ENCODE measurements around the gene LMAN1L.

The LMAN1L gene

DNA sequence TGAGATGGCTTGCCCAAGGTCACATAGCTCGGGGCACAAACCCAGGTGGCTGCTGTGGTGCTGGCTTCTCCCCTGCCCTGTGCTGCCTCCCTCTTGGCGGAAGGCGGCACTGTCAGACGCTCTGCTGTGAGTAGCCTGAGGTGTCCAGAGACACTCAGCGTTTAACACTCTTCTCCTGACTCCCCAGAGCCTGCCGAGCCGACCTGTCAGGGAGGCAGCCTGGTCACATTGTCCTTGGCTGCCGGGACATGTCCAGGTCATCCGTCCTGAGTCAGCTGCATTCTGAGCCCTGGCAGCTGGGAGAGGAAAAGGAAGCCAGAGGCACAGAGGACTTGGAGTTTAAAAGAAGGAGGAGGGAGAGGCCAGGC is 4.7 kb downstream of the LMAN1L start:
- no peak for DNase-seq

DNA sequence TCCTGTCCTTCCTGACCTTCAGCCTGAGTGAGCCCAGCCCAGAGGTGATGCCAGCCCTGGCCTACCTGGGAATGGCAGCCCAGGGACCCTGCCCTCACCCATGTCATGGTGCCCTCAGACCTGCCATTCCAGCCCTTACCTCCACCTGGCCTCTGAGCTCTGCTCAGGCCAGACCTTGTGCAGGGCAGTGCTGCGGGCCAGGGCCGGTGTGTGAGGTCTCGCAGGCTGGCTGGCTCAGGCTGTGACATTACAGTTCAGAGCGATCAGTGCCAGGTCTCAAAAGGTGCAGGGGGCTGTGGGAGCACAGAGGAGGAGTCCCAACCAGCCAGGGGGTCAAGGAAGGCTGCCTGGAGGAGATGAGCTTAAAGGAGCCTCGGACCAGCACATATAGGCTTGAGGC is 7.4 kb downstream of the LMAN1L start:
- DNase-seq = no peak

DNA sequence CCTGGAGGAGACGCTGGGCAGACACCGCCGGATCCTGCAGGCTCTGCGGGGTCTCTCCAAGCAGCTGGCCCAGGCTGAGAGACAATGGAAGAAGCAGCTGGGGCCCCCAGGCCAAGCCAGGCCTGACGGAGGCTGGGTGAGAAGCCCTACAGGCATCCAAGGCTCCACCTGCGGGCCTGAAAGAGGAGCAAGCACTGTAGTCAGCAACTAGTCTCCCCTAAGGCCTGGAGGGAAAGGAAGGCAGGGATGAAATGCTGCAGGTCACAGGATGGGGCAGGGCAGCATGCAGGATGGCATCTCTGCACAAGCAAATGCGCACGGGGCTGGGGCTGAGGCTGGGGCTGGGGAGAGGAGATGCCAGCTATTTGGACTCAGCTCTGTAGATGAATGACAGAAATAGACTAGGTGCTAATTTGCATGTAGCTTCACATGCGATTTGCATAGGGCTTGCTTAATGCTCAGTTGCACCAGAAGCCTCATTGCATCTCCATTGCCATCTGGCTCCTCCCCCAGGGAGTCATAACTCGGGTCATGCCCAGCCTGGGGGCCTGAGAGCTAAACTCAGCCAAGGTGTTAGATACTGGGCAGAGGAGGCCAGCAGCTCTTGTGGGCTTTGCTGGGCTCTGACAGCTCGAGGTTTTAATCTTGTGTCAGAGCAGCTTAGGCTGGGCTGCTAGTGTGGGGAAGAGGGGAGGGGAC is 8.6 kb downstream of the LMAN1L start:
- no peak for DNase-seq

DNA sequence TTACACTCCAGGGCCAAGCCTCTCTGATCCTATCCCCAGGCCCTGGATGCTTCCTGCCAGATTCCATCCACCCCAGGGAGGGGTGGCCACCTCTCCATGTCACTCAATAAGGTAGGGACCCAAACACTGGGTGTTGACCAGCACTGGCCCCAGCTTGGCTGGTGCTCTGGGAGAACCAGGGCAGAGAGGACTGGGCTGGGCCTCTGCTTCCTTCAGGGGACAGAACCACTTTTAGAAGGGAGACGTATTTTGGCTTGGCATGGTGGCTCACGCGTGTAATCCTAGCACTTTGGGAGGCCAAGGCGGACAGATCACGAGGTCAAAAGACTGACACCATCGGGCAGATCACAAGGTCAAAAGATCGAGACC is 9.1 kb downstream of the LMAN1L start:
- DNase-seq = no peak

DNA sequence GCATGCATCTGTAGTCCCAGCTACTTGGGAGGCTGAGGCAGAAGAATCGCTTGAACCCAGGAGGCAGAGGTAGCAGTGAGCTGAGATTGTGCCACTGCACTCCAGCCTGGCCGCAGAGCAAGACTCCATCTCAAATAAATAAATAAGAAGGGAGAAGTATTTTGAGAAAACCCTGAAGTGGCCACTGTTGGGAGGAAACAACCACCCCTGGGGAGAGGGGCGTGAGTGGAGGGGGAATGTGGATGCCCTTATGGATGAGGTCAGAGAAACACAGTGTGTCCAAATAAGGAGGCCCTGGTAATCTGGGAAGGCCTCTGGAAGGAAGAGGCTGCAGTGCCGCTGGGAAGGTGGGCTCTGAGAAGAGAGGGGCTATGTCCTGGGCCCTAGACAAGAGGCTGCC is 9.6 kb downstream of the LMAN1L start:
- no peak for DNase-seq

DNA sequence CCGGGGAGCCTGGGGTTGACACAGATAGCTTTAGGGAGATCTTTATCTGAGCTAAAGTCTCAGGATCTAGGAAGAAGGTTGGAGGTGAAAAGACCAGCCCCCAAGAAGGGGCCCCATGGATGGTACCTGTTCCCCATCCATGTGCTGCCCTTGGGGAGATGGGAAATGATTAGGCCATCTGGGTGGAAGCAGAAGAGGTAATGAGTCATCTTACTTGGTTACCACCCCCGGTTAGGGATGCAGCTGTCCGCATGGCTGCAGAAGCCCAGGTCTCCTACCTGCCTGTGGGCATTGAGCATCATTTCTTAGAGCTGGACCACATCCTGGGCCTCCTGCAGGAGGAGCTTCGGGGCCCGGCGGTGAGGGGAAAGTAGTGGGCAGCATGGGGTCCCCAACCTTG is 10.7 kb downstream of the LMAN1L start:
- DNase-seq = no peak

DNA sequence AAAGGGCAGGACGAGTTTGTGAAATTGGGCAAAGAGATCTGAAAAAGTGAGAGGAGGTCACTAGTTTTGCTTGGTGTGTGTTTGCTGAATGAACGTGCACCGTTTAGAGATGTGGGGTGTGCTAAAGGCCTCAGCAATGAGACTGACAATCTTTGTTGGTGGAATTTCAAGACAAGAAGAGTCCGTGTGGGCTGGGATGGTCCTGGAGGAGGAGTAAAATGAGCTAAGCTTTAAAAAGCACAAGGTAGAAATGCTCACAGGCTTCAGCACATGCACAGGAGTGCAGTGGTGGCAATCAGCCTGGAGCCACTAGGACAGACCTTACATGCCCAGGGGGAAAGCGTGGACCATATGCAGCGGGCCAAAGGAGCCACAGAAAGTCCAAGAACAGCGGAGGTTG is 12.3 kb downstream of the LMAN1L start:
- DNase-seq = no peak

DNA sequence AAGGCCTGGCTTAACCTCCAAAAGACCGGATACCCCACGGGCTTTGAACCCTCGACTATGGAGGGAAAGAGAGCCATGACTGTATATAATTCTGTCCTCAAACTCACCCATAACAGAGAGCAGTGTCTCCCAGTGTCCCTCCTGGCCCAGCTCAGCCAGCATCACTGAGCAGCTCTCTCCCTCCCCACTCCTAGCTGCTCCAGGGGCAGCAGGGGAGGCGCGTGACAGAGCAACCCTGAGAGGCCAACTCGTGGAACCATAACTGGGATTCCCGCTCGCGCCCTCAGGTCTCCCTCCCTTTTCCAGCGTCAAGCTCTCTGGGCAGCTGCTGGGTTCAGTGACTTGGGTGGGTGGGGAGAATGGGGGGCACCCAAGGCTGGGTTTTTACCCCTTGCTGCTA is 13.2 kb downstream of the LMAN1L start:
- DNase-seq = no peak

DNA sequence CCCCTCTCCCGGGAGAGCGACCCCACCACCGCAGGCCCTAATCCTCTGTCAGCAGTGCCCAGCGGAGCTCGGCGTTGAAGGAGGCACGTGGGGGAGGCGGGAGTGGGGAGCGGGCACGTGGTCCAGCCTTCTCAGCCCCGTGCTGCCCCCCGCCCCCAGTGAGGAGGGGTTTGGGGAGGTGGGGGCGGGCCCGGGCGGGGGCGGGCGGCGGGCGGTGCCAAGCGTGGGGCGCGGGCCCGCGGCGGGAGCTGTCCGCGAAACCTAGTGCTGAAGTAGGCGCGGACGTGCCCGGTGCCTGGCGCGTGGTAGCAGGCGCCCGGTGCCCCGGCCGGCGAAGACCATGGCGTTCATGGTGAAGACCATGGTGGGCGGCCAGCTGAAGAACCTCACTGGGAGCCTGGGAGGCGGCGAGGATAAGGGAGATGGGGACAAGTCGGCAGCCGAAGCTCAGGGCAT is 13.8 kb downstream of the LMAN1L start, which contains the start of gene CPLX3:
Gene CPLX3 (plus strand): TSS at position 264 of the 456 bp plus-strand sequence. CDS start 77 bp downstream, at position 341.
- peak; percentile 5 to 61 (median 40) for DNase-seq

DNA sequence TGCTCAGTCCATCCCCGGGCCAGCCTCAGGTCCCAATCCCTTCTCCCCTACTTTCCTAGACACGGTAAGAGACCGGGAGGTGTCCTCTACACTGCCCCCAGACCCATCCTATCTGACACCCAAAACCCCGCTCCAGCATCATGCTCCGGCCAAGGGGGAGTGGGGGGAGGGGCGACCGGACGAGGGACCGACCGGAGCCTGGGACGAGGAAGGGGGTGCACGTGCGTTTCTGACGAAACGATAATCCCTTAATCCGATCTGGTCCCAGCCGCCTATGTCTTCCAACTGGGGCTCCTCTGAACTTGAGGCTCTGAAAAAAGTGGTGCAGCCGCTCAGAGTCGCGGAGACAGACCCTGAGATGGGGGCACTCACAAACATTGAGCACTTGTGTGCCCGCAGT is 14.3 kb downstream of the LMAN1L start:
- no peak for DNase-seq

DNA sequence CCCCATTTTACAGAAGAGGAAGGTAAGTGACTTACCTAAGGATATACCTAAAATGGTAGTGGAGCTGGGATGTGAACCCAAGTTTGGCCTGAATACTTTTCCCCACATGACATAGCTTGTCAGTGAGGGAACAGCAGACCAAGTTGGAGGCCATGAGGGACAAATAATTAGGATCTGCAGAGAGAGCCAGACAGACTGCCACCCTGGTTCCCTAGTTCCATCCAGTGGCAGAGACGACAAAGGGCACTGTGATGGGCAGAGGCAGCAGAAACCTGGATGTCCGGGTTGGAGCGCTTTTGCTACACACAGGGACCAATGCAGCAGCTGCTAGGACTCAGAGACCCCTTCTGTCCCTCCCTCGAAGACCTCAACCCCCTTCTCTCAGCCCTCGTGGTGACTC is 15.0 kb downstream of the LMAN1L start:
- DNase-seq = no peak

DNA sequence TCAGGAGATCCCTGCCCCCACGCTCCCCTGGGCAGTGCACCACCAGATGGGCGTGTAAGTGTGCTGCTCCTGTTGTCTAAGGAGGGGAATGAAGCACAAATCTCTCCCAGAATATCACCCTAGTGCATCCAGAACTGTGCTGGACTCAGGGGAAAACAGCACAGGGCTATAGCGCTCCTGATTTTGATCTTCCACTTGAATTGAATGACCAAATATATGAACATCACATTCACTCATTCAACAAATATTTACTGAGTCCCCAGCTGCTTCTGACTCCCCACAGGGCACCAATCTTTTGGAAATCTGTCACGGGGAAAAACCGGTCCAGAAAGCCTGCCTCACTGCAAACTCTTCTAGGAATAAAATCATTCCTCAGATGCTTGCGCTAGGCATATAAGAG is 16.2 kb downstream of the LMAN1L start:
- no peak for DNase-seq

DNA sequence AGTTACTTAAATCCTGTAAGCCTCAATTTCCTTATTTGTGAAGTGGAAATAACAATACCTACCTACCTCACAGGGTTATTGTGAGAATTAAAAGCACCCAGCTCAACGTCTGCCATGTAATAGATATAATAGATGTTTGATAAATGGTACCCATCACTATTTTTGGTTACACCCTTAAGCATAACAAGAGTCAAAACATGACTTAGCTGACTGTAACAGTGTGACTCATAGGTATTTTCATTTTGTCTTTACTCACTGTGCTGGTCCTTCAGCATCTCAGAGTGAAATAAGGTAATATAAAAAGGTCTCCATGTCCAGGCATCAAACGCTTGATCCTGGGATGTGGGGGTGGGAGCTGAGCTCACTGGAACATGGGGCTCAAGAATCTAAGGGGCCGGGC is 16.9 kb downstream of the LMAN1L start:
- DNase-seq = no peak

DNA sequence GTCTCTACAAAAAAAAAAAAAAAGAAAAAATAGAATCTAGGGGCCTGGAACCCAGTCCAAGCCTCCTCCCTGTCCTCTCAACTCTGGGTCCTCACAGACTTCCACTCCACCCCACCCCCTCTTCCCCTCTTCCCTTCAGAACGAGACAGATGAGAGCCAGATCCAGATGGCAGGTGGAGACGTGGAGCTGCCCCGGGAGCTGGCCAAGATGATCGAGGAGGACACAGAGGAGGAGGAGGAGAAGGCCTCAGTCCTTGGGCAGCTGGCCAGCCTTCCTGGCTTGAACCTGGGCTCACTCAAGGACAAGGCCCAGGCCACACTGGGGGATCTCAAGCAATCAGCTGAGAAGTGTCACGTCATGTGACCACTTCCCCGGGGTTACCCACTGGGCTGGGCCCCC is 17.4 kb downstream of the LMAN1L start:
- no peak for DNase-seq

DNA sequence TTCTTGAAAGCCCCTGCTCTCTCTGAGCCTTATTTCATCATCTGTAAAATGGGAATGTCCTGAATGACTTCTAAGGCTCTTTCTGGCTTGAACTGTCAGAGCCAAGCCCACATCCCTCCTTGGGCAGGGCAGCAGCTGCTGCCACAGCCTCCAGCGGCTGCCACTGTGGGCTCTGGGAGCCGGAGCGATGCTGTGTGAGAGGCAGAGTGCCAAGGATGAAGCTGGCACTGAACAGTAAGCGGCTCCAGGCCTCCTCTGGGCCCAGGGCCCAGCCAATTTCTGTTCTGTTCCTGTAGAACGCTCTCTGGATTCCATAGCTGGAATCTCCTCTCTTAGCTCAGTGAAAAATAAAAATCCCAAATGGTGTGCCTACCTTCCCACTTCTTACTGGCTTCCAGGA is 18.2 kb downstream of the LMAN1L start:
- DNase-seq = no peak

DNA sequence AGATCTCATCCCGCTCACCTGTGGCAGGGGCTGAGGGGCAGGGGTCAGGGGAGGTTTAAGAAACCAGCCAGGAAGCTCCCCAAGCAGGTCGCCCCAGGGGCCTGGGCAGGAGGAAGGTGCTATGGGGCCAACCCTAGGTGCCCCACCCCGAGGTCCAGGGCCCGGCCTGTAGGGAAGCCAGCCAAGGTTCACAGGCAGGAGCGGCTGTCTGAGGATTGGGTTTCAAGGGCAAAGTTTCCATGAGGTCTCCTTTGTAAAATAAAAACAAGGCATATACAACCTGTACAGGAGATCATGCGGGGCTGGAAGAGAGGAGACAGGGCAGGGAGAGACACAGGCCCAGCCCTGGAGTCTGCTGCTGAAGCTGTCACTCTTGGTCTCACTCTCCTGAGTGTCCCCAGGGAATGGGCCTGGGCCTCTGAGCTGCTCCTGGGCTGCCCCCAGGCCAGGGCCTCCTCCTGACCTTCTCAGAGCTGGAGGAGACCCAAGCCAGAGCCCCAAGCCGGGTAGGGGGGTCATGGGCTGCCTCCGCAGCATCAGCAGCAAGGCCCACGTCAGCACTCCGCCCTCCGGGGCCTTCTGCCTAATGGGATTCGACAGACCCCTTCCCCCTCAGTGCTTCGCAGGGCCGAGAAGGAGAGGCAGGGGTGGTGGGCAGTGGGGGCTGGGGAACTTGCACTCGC is 19.3 kb downstream of the LMAN1L start:
- DNase-seq = no peak

DNA sequence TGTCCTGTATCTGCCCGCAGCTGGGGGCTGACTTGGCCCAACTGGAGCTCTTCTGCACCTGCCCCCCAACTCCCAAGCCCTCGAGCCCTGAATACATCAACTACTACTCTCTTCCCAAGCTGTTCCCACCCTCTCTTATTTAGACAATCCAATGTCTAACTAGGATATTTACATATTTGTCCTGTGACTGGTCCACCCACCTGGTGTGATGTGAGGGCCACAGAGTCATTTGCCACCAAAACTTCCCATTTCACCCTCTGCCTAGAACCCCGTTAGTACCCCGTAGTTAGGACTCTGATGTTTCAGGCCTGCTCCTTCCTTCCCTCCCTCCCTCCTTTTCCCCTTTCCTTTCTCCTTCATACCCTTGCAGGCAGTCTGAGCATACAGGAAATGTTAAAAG is 20.2 kb downstream of the LMAN1L start:
- no peak for DNase-seq

DNA sequence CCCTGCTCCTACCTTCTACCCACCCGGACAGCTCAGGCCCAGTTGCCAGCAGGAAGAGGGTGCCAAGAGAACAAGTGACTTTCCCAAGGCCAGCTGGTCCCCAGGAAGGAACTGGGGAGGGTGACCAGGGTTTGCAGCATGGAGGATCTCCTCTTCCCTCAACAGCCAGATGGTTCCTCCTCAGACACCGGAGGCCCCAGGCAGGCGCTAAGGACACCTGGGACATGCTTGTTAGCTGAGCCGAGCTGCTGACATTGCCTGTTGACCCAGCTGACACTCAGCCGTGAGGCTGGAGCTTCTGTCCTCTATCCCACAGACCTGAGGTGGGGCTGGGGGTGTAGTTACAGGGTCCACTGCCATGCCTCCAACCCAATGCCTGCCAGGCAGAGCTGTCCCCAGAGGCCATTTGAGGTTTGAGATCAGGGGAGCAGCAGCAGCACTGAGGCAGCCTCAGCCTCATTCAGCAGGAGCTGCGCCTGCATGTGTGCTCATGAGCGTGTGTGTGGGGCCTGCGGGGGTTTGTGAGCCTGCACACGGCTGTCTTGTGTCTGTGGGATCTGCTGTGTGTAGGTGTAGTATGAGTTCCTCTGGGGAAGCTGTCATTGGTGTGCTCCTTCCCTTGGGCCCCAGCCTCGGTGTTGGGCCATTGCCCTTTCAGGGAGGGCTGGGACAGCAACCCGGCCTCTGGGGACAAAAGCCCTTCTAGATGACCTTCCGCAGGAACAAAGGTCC is 20.9 kb downstream of the LMAN1L start:
- DNase-seq = no peak

DNA sequence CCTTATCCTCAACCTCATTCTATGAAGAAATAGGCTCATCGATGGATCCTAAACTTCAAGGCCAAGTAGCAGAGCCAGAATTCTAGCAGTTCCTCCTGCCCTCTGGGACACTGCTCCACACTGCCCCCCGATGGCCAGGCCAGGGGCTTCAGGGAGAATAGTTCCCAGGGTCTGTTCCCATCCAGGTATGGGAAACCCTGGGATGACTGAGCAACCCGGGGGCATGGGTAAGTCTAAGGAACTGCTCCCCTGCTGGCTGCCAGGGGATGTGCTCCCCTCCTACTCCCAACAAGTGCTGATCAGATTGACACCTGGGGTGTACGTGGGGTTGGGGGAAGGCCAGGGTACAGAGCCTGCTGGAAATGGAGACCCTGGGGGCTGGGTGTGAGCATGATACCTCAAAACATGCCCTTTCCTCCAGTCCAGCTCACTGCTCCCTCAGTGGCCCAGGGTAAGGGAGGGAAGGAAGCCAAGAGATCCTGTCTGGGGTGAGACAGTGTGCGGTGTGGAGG is 22.7 kb downstream of the LMAN1L start:
- DNase-seq = peak in 4 of 6 experiments; percentile 12 to 24 (median 19)

DNA sequence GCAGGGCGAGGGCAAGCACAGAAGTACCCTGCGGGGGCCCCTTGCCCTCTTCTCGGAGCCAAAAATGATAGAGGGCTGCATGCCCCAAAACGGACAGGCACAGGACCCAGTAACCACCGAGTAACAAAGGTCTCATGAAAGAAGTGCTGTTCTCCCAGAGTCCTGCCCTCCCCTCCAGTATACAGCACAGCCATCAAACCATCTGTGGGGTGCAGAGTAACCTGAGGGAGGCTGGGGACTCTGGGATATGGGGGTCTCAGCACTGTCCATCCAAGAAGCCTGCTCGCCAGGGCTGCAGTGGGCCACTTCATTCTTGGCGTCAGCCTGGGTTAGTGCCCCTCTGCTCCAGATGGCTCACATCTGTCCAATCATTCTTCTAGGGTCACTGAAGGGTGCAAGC is 24.2 kb downstream of the LMAN1L start:
- no peak for DNase-seq

DNA sequence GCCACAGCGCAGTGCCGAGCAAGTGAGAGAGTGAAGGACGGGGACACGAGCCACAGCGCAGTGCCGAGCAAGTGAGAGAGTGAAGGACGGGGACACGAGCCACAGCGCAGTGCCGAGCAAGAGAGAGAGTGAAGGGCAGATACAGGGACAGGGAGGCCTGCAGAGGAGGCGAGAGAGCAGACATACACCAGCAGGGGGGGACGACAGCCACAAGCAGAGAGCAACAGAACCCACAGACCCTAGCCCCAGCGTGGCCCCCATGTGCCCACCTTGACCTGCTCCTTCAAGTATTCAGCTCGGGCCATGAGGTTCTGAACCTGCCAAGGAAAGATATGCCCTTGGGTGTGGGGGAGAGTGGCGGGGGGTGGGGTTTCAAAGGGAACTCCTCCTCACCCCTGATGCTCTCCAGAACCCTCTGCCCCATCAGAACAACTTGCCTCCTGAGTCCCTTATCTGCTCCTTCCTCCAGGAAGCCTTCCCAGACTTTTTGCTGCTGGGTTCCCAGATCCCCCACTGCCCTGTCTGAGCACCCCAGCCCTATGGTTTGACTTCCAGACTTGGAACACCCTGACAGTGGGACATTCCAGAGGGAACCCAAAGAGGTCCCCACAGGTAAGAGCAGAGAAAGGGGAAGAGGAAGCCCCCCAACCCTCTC is 25.0 kb downstream of the LMAN1L start:
- no peak for DNase-seq

DNA sequence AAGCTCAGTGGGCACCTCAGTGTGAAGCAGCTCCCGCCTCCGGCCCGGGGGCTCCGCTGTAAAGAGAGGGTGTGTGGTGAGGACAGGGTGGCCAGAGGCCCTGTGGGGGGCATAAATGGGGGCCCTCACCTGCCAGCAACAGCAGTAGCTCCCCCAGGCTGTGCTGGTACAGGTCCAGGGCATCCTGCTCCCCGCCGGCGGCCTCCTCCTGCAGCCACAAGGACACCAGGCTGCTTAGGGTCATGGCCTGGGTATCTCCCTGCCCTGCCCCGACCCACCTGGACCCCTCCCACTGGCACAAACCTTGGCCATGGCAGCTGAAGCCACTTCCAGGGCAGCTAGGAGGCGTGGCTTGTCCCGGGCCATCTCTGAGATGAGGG is 25.5 kb downstream of the LMAN1L start:
- DNase-seq = no peak

DNA sequence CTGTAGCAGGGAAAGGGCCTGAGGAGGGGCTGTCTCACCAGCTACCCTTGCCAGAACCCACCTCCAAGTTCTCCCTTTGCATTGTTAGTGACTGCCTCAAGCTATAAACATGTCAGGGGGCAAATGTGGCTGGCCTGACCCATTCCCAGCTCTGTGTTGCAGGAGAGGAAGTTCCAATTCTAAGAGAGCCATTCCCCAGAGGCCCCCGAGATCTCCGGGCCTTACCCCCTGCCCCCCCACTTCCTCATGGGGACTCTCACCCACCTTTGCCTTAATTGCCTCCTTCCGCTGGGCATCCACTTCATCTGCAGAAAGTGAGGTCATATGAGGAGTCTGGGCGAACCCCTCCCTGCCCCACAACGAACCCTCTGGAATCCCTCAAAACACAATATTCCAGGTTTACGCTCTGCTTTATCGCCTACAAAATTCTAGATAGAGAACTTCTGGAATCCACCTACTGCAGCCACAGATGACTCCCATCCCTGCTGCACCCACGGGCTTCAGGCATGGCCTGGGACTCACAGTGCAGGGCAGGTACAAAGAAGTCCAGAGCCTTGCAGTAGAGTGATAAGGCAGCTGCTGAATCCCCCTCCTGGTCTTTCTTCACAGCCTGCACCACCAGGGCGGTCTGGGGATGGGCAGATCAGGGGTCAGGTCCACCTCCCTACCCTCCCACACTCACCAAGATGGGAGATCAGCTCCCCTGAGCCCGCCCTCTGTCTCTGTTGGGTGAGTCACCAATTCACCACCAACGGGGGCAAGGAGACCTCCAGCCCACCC is 26.3 kb downstream of the LMAN1L start:
- no peak for DNase-seq
